Midbrain (tissue), 1 donor: ENCODE measurements around the gene KCTD15.

Experiments
- DNase-seq: peaks from one replicate; lab custom pipeline; 2025; lab: John Stamatoyannopoulos, UW

The KCTD15 gene

GRCh38 chr19:33771384-33772101 is 25.1 kb upstream of the KCTD15 start:
- DNase-seq, result peak; percentile 66

- no peak for DNase-seq
Observed at GRCh38 chr19:33772102-33772857, 24.4 kb upstream of the KCTD15 start.

GRCh38 chr19:33772858-33773180 is 23.9 kb upstream of the KCTD15 start:
- DNase-seq, result no peak

- DNase-seq, result no peak
Observed at GRCh38 chr19:33773704-33774624, 22.7 kb upstream of the KCTD15 start.

- DNase-seq, result no peak
Observed at GRCh38 chr19:33774751-33775150, 21.9 kb upstream of the KCTD15 start.

GRCh38 chr19:33775731-33776487 is 20.8 kb upstream of the KCTD15 start:
- DNase-seq, result no peak

GRCh38 chr19:33777351-33777750 is 19.3 kb upstream of the KCTD15 start:
- no peak for DNase-seq

GRCh38 chr19:33777753-33778088 is 18.9 kb upstream of the KCTD15 start:
- DNase-seq, result no peak

- peak; percentile 86 for DNase-seq
Observed at GRCh38 chr19:33778089-33778791, 18.4 kb upstream of the KCTD15 start.

GRCh38 chr19:33779849-33780248 is 16.8 kb upstream of the KCTD15 start:
- DNase-seq, result no peak

GRCh38 chr19:33780251-33780650 is 16.4 kb upstream of the KCTD15 start:
- DNase-seq, result no peak

GRCh38 chr19:33780746-33781145 is 15.9 kb upstream of the KCTD15 start:
- no peak for DNase-seq

- no peak for DNase-seq
Observed at GRCh38 chr19:33781415-33781935, 15.2 kb upstream of the KCTD15 start.

- DNase-seq, result no peak
Observed at GRCh38 chr19:33781996-33782395, 14.7 kb upstream of the KCTD15 start.

GRCh38 chr19:33784432-33784831 is 12.2 kb upstream of the KCTD15 start:
- no peak for DNase-seq

- no peak for DNase-seq
Observed at GRCh38 chr19:33785795-33786194, 10.9 kb upstream of the KCTD15 start.

GRCh38 chr19:33788676-33789075 is 8.0 kb upstream of the KCTD15 start:
- DNase-seq, result no peak

GRCh38 chr19:33789344-33789743 is 7.3 kb upstream of the KCTD15 start:
- DNase-seq, result no peak

- DNase-seq, result peak; percentile 27
Observed at GRCh38 chr19:33794683-33795369, 1.8 kb upstream of the KCTD15 start.

GRCh38 chr19:33795370-33796163 is 1.1 kb upstream of the KCTD15 start:
- DNase-seq, result peak; percentile 70
